T-helper 2 cell (primary cell): ENCODE results near the gene BOLA3.
"Not testable (repeated sequence)": the region's sequence is repeated elsewhere in the genome, so short reads cannot be mapped to it uniquely, and the experiment has no call there.

Source experiments
- DNase-seq, 5 experiments: peaks; one replicate each; pipeline versions ENCODE4 v3.0.0 to v3.0.0-alpha.2; 2012 to 2022
- total RNA-seq, 2 donors: gene quantifications; one replicate each; lab custom pipeline; 2026; lab: John Stamatoyannopoulos, UW

The BOLA3 gene, protein sequence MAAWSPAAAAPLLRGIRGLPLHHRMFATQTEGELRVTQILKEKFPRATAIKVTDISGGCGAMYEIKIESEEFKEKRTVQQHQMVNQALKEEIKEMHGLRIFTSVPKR
- total RNA-seq = 4.1 to 5.5 reads per million in 2 donors

- peak; percentile 61 to 88 (median 73) for DNase-seq
These were observed at the start of gene BOLA3 for GRCh38 chr2:74147727-74148456. BOLA3 (minus strand) TSS chr2:74147912; CDS start chr2:74147874, 38 bp downstream.

GRCh38 chr2:74197049-74197448 lies 49.3 kb upstream of the BOLA3 start:
- no peak for DNase-seq

GRCh38 chr2:74194799-74195198 lies 47.1 kb upstream of the BOLA3 start:
- no peak for DNase-seq

- DNase-seq = no peak
These were observed 44.1 kb upstream of the BOLA3 start for GRCh38 chr2:74191596-74192380.

DNA sequence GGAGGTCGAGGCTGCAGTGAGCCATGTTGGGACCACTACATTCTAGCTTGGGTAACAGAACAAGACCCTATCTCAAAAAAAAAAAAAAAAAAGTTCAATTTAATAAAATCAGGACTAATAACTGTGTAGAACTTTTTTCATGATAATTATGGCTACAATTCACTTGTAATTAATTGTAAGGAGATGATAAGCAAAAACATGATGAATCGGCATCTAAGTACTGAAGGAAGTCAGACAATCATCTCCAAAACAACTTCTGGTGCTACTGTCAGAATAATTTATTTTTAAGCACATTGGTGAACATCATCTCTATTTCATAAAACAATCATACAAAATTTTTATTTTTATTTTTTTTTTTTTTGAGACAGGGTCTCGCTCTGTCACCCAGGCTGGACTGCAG lies 41.0 kb upstream of the BOLA3 start:
- no peak for DNase-seq

- DNase-seq = no peak
These were observed 40.4 kb upstream of the BOLA3 start for GRCh38 chr2:74188018-74188601.

- DNase-seq = not testable (repeated sequence)
These were observed 39.0 kb upstream of the BOLA3 start for GRCh38 chr2:74186706-74187105.

GRCh38 chr2:74186038-74186437 lies 38.3 kb upstream of the BOLA3 start:
- DNase-seq = peak in 2 of 5 experiments; percentile 40 to 84

GRCh38 chr2:74183878-74184277 lies 36.2 kb upstream of the BOLA3 start:
- no peak for DNase-seq

- DNase-seq = no peak
These were observed 34.0 kb upstream of the BOLA3 start for GRCh38 chr2:74181739-74182138.

- DNase-seq = no peak
These were observed 31.6 kb upstream of the BOLA3 start for GRCh38 chr2:74179063-74179865.

GRCh38 chr2:74178211-74179062 lies 30.7 kb upstream of the BOLA3 start, which contains the start of gene MOB1A:
MOB1A (minus strand) TSS chr2:74178879; CDS start chr2:74178674, 205 bp downstream.
- peak; percentile 94 to 98 (median 95) for DNase-seq

DNA sequence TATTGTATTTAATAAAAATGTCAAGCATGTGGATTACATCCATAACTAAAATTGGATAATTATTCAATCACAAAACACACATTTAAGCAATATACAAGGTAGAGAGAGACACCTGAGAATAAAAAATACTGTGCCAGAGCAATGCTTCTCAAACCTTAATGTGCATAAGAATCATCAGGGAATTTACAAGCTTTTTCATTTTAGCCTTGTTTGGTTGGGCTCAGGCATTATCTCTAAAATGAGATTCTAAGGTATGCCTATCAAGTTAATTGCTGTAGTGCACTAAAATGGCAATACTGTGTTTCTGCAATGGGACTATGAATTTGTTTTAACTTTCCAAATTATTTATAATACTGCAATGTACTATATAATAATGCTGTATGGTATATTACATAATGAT lies 30.0 kb upstream of the BOLA3 start:
- no peak for DNase-seq

DNA sequence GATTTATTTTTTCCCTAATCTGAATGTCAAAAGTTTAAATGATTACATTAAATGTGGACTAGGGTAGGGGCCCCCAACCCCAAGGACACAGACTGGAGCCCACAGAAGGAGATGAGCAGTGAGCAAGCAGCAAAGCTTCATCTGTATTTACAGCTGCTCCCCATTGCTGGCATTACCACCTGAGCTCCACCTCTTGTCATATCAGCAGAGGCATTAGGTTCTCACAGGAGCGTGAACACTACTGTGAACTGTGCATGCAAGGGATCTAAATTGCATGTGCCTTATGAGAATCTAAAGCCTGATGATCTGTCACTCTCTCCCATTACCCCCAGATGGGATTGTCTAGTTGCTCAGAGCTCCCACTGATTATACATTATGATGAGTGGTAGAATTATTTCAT lies 27.2 kb upstream of the BOLA3 start:
- DNase-seq = no peak

GRCh38 chr2:74168739-74169138 lies 21.0 kb upstream of the BOLA3 start:
- DNase-seq = no peak

GRCh38 chr2:74164761-74165160 lies 17.0 kb upstream of the BOLA3 start:
- no peak for DNase-seq

DNA sequence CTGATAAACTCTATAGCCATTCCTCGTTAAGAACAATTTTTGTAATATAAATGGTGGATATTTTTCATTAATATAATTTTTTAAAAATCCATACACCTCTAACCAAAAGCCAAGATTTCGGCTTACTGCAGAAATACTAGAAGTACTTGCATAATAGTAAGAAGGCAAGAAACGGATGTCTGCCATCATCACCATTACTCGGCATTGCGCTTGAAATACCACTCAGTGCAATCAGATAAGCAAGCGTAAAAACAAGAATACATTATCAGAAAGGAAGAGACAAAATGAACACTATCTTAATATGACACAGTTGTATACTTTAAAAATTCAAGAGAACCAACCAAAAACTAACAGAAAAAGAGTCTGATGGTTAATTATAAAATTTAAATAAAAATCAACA lies 15.2 kb upstream of the BOLA3 start:
- DNase-seq = peak in 1 of 5 experiments; percentile 75

- no peak for DNase-seq
These were observed 8.1 kb upstream of the BOLA3 start for GRCh38 chr2:74155830-74156229.

DNA sequence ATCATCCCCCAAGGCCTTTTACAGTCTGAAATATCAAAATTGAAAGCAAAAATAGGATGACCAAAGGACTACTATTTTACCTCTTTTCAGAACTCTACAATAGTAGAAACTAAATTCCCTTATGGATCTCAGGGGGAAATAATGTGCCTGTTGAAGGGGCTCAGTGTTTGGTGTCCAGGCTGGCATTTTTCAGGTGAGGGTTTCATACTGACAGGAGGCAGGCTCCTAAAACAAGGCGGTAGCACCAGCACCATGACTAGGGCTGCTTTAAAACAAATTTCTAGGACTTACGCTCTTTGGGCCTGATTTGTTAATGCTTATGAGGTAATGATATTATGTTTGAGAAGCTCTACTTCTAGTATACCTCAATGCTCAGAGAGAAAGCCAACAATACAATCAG lies 5.2 kb upstream of the BOLA3 start:
- DNase-seq = no peak

- DNase-seq = no peak
These were observed 2.0 kb upstream of the BOLA3 start for GRCh38 chr2:74149570-74150319.

GRCh38 chr2:74149247-74149525 lies 1.5 kb upstream of the BOLA3 start:
- DNase-seq = no peak
